M059J (cell line): ENCODE data around the gene KRT33A. TPM values are rescaled to one million over a fixed set of nuclear protein-coding genes. Genes with fewer than 3 reads are reported as not detected.
"Not testable (repeated sequence)": the region's sequence is repeated elsewhere in the genome, so short reads cannot be mapped to it uniquely, and the experiment has no call there.

Source experiments
- DNase-seq: peaks from one replicate; pipeline ENCODE4 v3.0.0-alpha.2; 2012; ENCODE audit warnings: low read depth
- total RNA-seq: library from RNA; depleted of rRNA; stranded (reverse); fragments of >200 nt; shearing (Covaris generic); gene quantifications from 2 replicates; pipeline ENCODE4 v1.2.3, GENCODE V29; 2014; rRNA removed

The KRT33A gene
- total RNA-seq, result 0.17 TPM in 1 of 2 replicates, not detected in the other

- DNase-seq, result not testable (repeated sequence)
Measured at GRCh38 chr17:41350381-41350878, at the start of gene KRT33A. Gene KRT33A, minus strand, starts transcription at chr17:41350828. Its CDS starts 61 bp downstream, at chr17:41350767.

- no peak for DNase-seq
Measured at GRCh38 chr17:41396996-41397660, 46.5 kb upstream of the KRT33A start, which contains the start of gene KRT31. Gene KRT31, minus strand, starts transcription at chr17:41397608. Its CDS starts 69 bp downstream, at chr17:41397539.

- no peak for DNase-seq
Measured at GRCh38 chr17:41396340-41396739, 45.7 kb upstream of the KRT33A start.

- DNase-seq, result no peak
Measured at GRCh38 chr17:41395611-41396010, 45.0 kb upstream of the KRT33A start.

GRCh38 chr17:41395044-41395443 is 44.4 kb upstream of the KRT33A start:
- DNase-seq, result not testable (repeated sequence)

- peak; percentile 45 for DNase-seq
Measured at GRCh38 chr17:41394254-41394996, 43.8 kb upstream of the KRT33A start.

GRCh38 chr17:41393826-41394225 is 43.2 kb upstream of the KRT33A start:
- no peak for DNase-seq

GRCh38 chr17:41393294-41393693 is 42.7 kb upstream of the KRT33A start:
- DNase-seq, result no peak

- peak; percentile 69 for DNase-seq
Measured at GRCh38 chr17:41392278-41392677, 41.6 kb upstream of the KRT33A start.

GRCh38 chr17:41391535-41391934 is 40.9 kb upstream of the KRT33A start:
- DNase-seq, result no peak

GRCh38 chr17:41390411-41390938 is 39.8 kb upstream of the KRT33A start:
- no peak for DNase-seq

GRCh38 chr17:41387670-41388069 is 37.0 kb upstream of the KRT33A start:
- no peak for DNase-seq

GRCh38 chr17:41386227-41386626 is 35.6 kb upstream of the KRT33A start:
- DNase-seq, result no peak

GRCh38 chr17:41383690-41384089 is 33.1 kb upstream of the KRT33A start:
- no peak for DNase-seq

- DNase-seq, result peak; percentile 58
Measured at GRCh38 chr17:41382394-41382793, 31.8 kb upstream of the KRT33A start.

GRCh38 chr17:41381943-41382342 is 31.3 kb upstream of the KRT33A start, which contains the start of gene KRT34:
Gene KRT34, minus strand, starts transcription at chr17:41382306. Its CDS starts 60 bp downstream, at chr17:41382246.
- DNase-seq, result not testable (repeated sequence)

- DNase-seq, result peak; percentile 96
Measured at GRCh38 chr17:41380091-41380490, 29.5 kb upstream of the KRT33A start.

- peak; percentile 64 for DNase-seq
Measured at GRCh38 chr17:41377546-41377945, 26.9 kb upstream of the KRT33A start.

- no peak for DNase-seq
Measured at GRCh38 chr17:41369713-41370112, 19.1 kb upstream of the KRT33A start, which contains the start of gene KRT33B. Gene KRT33B, minus strand, starts transcription at chr17:41369813. Its CDS starts 63 bp downstream, at chr17:41369750.

- DNase-seq, result no peak
Measured at GRCh38 chr17:41369023-41369422, 18.4 kb upstream of the KRT33A start.

- peak; percentile 85 for DNase-seq
Measured at GRCh38 chr17:41367426-41368075, 16.9 kb upstream of the KRT33A start.

- no peak for DNase-seq
Measured at GRCh38 chr17:41366070-41366469, 15.4 kb upstream of the KRT33A start.
